ENCODE measurements around the gene KCNK6. TPM values are rescaled to one million over a fixed set of nuclear protein-coding genes. Genes with fewer than 3 reads are reported as not detected.
A peak's percentile ranks its signal among the peaks of the same experiment; 100 is the strongest.

The KCNK6 gene
- total and polyA plus RNA-seq, 3 donors from 2014 or later, result 2.3 to 3.5 (median 3.4) TPM

DNA sequence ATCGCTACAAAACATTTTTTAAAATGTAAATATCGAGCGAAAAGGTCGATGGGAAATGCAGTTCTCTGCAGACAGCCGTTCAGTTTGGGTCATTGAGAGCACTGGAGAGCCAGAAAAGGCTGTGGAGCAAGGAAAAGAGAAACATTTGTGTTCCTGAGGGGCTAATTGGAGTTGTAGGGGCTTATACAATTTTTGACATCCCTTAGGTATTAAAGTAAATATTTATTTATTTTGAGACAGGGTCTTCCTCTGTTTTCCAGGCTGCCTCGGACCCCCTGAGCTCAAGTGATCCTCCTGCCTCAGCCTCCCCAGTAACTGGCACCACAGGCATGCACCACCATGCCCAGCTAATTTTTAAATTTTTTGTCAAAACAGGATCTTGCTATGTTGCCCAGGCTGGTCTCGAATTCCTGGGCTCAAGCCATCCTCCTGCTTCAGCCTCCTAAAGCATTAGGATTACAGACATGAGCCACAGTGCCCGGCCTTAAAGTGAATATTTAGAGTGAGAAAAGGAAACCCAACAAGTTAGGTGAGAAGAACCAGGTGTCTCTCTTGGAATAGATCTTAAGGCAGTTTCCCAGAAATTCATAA lies 3.1 kb upstream of the KCNK6 start:
- Histone ChIP-seq H3K4me1 (peaks cover 15% of the 10 kb centered on the region), H3K9me3 (no peaks in the 10 kb centered on the region), H3K27ac (peak overlapping the region; percentile 85 to 89), H3K27me3 (no peaks in the 10 kb centered on the region), H3K4me3 (peak overlapping the region; percentile 60 to 63), H3K36me3 (ENCODE audit: low read depth, missing control alignments) (no peaks in the 10 kb centered on the region)
- DNase-seq, result no peak
- TF ChIP-seq CTCF (IDR thresholded peaks at IDR 0.05), result no peak
- no peak for TF ChIP-seq POLR2A (IDR thresholded peaks at IDR 0.05)
- intact Hi-C loops (cut with DNase I; ENCODE audit: low total_unique reads), result loop anchor here (5.0 kb wide), 1 partner anchor 54 kb away; the partner anchor contains the start of gene SPINT2
- 33 to 37% methylated on average over 8 of the region's 8 CpGs for WGBS, 2 donors

- Histone ChIP-seq H3K4me3 (no peak overlapping the region), H3K27ac (peak overlapping the region in 1 of 2 donors; percentile 89), H3K4me1 (peaks cover 20% of the 10 kb centered on the region), H3K9me3 (no peaks in the 10 kb centered on the region), H3K27me3 (no peaks in the 10 kb centered on the region), H3K36me3 (ENCODE audit: low read depth, missing control alignments) (no peaks in the 10 kb centered on the region)
- TF ChIP-seq POLR2A (IDR thresholded peaks at IDR 0.05) (no peak), CTCF (IDR thresholded peaks at IDR 0.05) (no peak)
- WGBS, 2 donors, result 73 to 77% methylated on average over 10 to 11 of the region's 11 CpGs
- intact Hi-C loops (cut with DNase I; ENCODE audit: low total_unique reads), result loop anchor here (5.0 kb wide), 1 partner anchor 55 kb away; the partner anchor contains the start of gene SPINT2
- DNase-seq, result no peak
Observed at GRCh38 chr19:38317104-38317612, 2.5 kb upstream of the KCNK6 start.

DNA sequence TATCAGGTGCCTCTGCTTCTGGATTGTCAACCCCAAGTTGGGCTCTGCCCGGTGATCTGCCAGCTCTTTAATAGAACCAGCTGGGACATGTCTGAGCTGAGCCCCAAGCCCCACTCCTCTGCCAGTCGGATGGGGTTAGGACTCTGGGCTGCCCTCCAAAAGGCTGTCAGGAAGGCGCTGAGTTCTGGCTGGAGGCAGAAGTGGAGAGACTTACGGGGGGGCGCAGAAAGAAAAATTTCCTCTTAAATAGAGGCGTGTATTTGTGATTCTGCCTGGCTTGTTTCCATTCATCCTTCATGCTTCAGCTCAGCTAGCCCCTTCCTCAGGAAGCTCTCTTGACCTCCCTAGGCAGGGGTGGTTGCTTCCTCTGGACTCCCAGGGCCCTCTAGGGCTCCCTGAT lies 985 bp upstream of the KCNK6 start:
- H3K9me3 ChIP-seq, result no peaks in the 10 kb centered on the region
- H3K27ac ChIP-seq, result no peak overlapping the region
- H3K4me1 ChIP-seq, result peaks cover 24% of the 10 kb centered on the region
- no peak overlapping the region for H3K4me3 ChIP-seq
- no peaks in the 10 kb centered on the region for H3K27me3 ChIP-seq
- no peaks in the 10 kb centered on the region for H3K36me3 ChIP-seq (ENCODE audit: low read depth, missing control alignments)
- DNase-seq, result no peak
- intact Hi-C loops (cut with DNase I; ENCODE audit: low total_unique reads), result loop anchor here (5.0 kb wide), 1 partner anchor 56 kb away; the partner anchor contains the start of gene SPINT2
- WGBS, 2 donors, result 71 to 80% methylated on average over 6 of the region's 6 CpGs
- no peak for TF ChIP-seq POLR2A (IDR thresholded peaks at IDR 0.05)
- no peak for TF ChIP-seq CTCF (IDR thresholded peaks at IDR 0.05)

DNA sequence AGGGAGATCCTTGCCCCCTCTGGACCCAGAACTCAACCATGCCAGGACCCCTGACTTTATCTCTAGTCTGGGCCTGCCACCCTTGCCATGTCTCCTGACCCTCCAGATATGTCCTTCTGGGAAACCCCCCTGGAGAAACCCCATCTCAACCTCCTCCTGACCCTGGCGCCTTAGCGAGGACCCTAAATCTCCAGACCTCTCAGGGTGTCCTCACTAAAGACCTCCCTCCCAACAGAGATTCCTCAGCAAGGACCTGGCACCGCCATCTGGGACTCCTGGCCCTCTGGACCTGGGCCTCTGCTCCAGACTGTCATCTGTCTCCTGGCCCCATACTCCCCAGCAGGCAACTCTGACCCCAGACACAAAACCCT lies 1.3 kb downstream of the KCNK6 start:
- intact Hi-C loops (cut with DNase I; ENCODE audit: low total_unique reads), result no loop called here
- TF ChIP-seq CTCF (IDR thresholded peaks at IDR 0.05) (no peak), POLR2A (IDR thresholded peaks at IDR 0.05) (no peak)
- Histone ChIP-seq H3K27me3 (no peaks in the 10 kb centered on the region), H3K4me3 (no peak overlapping the region), H3K9me3 (no peaks in the 10 kb centered on the region), H3K4me1 (peaks cover 24% of the 10 kb centered on the region), H3K27ac (peak overlapping the region; percentile 10 to 77), H3K36me3 (ENCODE audit: low read depth, missing control alignments) (no peaks in the 10 kb centered on the region)
- 80 to 86% methylated on average over 2 to 3 of the region's 3 CpGs for whole genome bisulfite sequencing, 2 donors
- DNase-seq, result no peak
